ENCODE results near the gene KY. TPM values are rescaled to one million over a fixed set of nuclear protein-coding genes. Genes with fewer than 3 reads are reported as not detected.
"Not testable (repeated sequence)": the region's sequence is repeated elsewhere in the genome, so short reads cannot be mapped to it uniquely, and the experiment has no call there.

The KY gene
- total and polyA plus RNA-seq, 9 of the 15 experiments (the other 6 are each of a cell fraction or from before 2014, with no cell fraction given), result not detected

DNA sequence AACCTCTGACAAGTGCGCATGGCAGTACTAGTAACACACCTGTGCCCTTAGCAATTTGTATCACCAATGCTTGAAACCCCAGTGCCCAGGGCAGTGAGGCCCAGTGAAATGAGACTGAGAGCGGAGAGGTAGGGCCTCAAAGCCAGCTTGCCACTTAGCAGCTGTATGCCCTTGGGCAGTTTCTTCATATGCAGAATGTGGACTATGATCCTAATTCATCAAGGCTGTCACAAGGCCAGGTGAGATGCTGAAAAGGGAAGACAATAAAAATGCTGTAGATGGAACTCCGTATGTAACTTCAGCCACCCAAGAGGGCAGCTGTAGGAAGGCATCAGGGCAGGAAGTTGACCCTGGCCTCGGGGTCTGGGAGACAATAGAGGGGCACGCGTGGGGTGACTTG is 74.4 kb downstream of the KY start (continued):
- TF ChIP-seq, protein P1, sequence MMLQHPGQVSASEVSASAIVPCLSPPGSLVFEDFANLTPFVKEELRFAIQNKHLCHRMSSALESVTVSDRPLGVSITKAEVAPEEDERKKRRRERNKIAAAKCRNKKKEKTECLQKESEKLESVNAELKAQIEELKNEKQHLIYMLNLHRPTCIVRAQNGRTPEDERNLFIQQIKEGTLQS (IDR thresholded peaks at IDR 0.05), result no peak
- TF ChIP-seq, protein P1 (CRISPR knock-in tag; conservative IDR thresholded peaks at IDR 0.05), result no peak
- TF ChIP-seq, protein P2, sequence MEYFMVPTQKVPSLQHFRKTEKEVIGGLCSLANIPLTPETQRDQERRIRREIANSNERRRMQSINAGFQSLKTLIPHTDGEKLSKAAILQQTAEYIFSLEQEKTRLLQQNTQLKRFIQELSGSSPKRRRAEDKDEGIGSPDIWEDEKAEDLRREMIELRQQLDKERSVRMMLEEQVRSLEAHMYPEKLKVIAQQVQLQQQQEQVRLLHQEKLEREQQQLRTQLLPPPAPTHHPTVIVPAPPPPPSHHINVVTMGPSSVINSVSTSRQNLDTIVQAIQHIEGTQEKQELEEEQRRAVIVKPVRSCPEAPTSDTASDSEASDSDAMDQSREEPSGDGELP (CRISPR knock-in tag; IDR thresholded peaks at IDR 0.05; ENCODE audit: borderline replicate concordance), result no peak
- TF ChIP-seq POLR2G (IDR thresholded peaks at IDR 0.05; ENCODE audit: low read depth, low read length) (no peak), ZNF57 (CRISPR knock-in tag; IDR thresholded peaks at IDR 0.05) (no peak), KLF10 (CRISPR knock-in tag; IDR thresholded peaks at IDR 0.05) (no peak), SIN3A (IDR thresholded peaks at IDR 0.05; ENCODE audit: borderline replicate concordance in 2 of 2, control insufficient read depth in 1 of 2, low read depth in 2 of 2, low read length in 2 of 2) (no peak), TCF7L2 (IDR thresholded peaks at IDR 0.05; ENCODE audit: low read depth, low read length) (no peak), MCM2 (IDR thresholded peaks at IDR 0.05; ENCODE audit: low read depth) (no peak)
- TF ChIP-seq, protein P3, sequence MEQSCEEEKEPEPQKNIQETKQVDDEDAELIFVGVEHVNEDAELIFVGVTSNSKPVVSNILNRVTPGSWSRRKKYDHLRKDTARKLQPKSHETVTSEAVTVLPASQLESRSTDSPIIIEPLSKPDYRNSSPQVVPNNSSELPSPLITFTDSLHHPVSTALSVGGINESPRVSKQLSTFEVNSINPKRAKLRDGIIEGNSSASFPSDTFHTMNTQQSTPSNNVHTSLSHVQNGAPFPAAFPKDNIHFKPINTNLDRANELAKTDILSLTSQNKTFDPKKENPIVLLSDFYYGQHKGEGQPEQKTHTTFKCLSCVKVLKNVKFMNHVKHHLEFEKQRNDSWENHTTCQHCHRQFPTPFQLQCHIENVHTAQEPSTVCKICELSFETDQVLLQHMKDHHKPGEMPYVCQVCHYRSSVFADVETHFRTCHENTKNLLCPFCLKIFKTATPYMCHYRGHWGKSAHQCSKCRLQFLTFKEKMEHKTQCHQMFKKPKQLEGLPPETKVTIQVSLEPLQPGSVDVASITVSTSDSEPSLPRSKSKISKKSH (CRISPR knock-in tag; IDR thresholded peaks at IDR 0.05), result no peak
- TF ChIP-seq, protein P4, sequence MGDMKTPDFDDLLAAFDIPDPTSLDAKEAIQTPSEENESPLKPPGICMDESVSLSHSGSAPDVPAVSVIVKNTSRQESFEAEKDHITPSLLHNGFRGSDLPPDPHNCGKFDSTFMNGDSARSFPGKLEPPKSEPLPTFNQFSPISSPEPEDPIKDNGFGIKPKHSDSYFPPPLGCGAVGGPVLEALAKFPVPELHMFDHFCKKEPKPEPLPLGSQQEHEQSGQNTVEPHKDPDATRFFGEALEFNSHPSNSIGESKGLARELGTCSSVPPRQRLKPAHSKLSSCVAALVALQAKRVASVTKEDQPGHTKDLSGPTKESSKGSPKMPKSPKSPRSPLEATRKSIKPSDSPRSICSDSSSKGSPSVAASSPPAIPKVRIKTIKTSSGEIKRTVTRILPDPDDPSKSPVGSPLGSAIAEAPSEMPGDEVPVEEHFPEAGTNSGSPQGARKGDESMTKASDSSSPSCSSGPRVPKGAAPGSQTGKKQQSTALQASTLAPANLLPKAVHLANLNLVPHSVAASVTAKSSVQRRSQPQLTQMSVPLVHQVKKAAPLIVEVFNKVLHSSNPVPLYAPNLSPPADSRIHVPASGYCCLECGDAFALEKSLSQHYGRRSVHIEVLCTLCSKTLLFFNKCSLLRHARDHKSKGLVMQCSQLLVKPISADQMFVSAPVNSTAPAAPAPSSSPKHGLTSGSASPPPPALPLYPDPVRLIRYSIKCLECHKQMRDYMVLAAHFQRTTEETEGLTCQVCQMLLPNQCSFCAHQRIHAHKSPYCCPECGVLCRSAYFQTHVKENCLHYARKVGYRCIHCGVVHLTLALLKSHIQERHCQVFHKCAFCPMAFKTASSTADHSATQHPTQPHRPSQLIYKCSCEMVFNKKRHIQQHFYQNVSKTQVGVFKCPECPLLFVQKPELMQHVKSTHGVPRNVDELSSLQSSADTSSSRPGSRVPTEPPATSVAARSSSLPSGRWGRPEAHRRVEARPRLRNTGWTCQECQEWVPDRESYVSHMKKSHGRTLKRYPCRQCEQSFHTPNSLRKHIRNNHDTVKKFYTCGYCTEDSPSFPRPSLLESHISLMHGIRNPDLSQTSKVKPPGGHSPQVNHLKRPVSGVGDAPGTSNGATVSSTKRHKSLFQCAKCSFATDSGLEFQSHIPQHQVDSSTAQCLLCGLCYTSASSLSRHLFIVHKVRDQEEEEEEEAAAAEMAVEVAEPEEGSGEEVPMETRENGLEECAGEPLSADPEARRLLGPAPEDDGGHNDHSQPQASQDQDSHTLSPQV (IDR thresholded peaks at IDR 0.05), result no peak

DNA sequence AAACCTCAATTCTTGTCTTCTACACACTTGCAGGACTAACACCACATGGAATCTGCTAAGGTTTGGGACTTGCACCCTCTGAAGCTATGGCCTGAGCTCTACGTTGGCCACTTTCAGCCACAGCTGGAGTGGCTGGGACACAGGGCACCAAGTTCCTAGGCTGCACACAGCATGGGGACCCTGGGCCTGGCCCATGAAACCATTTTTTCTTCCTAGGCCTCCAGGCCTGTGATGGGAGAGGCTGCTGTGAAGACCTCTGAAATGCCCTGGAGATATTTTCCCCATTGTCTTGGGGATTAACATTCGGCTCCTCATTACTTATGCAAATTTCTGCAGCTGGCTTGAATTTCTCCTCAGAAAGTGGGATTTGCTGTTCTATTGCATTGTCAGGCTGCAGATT is 80.9 kb downstream of the KY start:
- H3K9ac ChIP-seq (ENCODE audit: insufficient read depth in 1 of 2, low read depth in 2 of 2, low read length in 2 of 2); H2AFZ ChIP-seq (ENCODE audit: low read depth, low read length); DNase-seq (ENCODE audit: extremely low read depth in 1 of 4, low spot score in 3 of 4); POLR2A ChIA-PET; H3K27me3 ChIP-seq (ENCODE audit: control insufficient read depth in 2 of 2, insufficient read depth in 2 of 2, low read length in 2 of 2); H3K4me3 ChIP-seq; H3K9me1 ChIP-seq (ENCODE audit: control insufficient read depth, insufficient read depth, low read length); H3K4me1 ChIP-seq (replicated peaks in 1 of 2; ENCODE audit: control insufficient read depth in 2 of 2, insufficient read depth in 2 of 2, low read length in 2 of 2); H3K4me2 ChIP-seq (ENCODE audit: insufficient read depth, low read length); BruUV-seq (replicated peaks); H3K27ac ChIP-seq (ENCODE audit: extremely low read depth, low read depth, low read length); in situ Hi-C loops (cut with MboI); intact Hi-C loops (cut with micrococcal nuclease); H3K9me3 ChIP-seq (replicated peaks; ENCODE audit: control insufficient read depth, insufficient read depth, low read depth, low read length); H3K79me2 ChIP-seq (ENCODE audit: control insufficient read depth, insufficient read depth, low read length); FAIRE-seq; ATAC-seq; H4K20me1 ChIP-seq (replicated peaks; ENCODE audit: control insufficient read depth, insufficient read depth, low read length); H3K36me3 ChIP-seq (ENCODE audit: control insufficient read depth, insufficient read depth, low read length); CTCF ChIA-PET (ENCODE audit: low intra/inter-chr PET ratio): not testable (repeated sequence)
- WGBS (ENCODE audit: insufficient coverage, low coverage, missing lambda C conversion rate), result 5% methylated on average over 2 of the region's 2 CpGs

Data from K562 (cell line).